Ovary (tissue), 3 donors: ENCODE results near the gene FBXO34.

Experiments
- CTCF ChIP-seq, 3 donors: fragments of 450-650 bp in 2 of 3; fragments of 200-600 bp in 1 of 3; IDR thresholded peaks; one replicate each; pipeline versions ENCODE4 v1.5.1 to v1.8.0; 2016 to 2022; ENCODE audit warnings: antibody characterized with exemption in 3 of 3, mild to moderate bottlenecking in 1 of 3
- EP300 ChIP-seq: sonication (generic); formaldehyde crosslinking; IDR thresholded peaks from one replicate; pipeline ENCODE4 v1.6.1; 2017; ENCODE audit warnings: antibody characterized with exemption
- POLR2A ChIP-seq: fragments of 450-650 bp; IDR thresholded peaks from one replicate; pipeline ENCODE4 v1.6.1; 2017; ENCODE audit warnings: antibody characterized with exemption, mild to moderate bottlenecking, moderate library complexity
- donor health status: DM: no; HTN: no; CAD: no.

GRCh38 chr14:55359307-55359706 lies 88.1 kb downstream of the FBXO34 start:
- TF ChIP-seq CTCF (IDR thresholded peaks at IDR 0.05), result no peak
- no peak for TF ChIP-seq POLR2A
- no peak for TF ChIP-seq EP300
